Measurements from ENCODE around the gene KAT6B. TPM values are rescaled to one million over a fixed set of nuclear protein-coding genes. Genes with fewer than 3 reads are reported as not detected.

The KAT6B gene
- total and polyA plus RNA-seq, 2 of the 8 experiments (the other 6 are each of a cell fraction or from before 2014, with no cell fraction given): 7.3 to 30.8 TPM

DNA sequence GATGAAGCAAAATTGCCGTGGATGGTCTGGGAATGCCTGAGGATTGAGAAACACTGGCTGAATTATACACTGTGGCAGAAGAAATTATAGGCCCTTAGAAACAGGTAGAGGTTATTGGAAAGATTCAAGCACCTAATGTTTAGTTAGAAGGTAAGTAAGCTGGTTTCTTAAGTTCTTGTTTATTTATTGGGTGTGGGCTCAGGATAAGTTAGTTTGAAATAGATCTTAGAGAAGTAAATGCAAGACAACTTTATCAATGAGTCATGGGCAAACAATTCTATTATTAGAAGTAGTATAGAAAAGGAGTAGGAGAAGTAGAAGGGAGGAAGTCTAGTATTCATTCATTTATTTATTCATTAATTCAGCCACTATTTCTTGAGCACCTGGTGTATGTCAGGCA lies 96.5 kb downstream of the KAT6B start:
- Histone ChIP-seq H3K79me1 (ENCODE audit: low read depth, low read length) (peaks cover 3% of the 10 kb centered on the region; the same call in 1 of the 2 replicates), H3K4me1 (replicated peaks in 1 of 4; ENCODE audit: control insufficient read depth in 3 of 4, insufficient read depth in 4 of 4, low read length in 3 of 4) (peaks cover 0 to 12% (median 8%) of the 10 kb centered on the region in 4 experiments; a peak in 6 of 7 replicates), H4K8ac (ENCODE audit: extremely low read depth, insufficient read depth, low read length) (no peak overlapping the region), H4K91ac (replicated peaks; ENCODE audit: insufficient read length, low read length) (no peak overlapping the region), H3K23me2 (ENCODE audit: low read depth, low read length) (no peaks in the 10 kb centered on the region), H3K18ac (ENCODE audit: extremely low read depth, low read length) (no peak overlapping the region), H3K36me3 (ENCODE audit: control insufficient read depth in 2 of 4, insufficient read depth in 4 of 4, low read length in 3 of 4) (no peaks in the 10 kb centered on the region), H2BK12ac (ENCODE audit: low read depth, low read length) (no peak overlapping the region), H3K14ac (ENCODE audit: insufficient read length) (no peak overlapping the region), H3K23ac (ENCODE audit: insufficient read length) (no peak overlapping the region), H2BK120ac (replicated peaks; ENCODE audit: low read depth, low read length) (no peak overlapping the region), H2AFZ (ENCODE audit: low read length) (no peak overlapping the region), H3K56ac (replicated peaks; ENCODE audit: insufficient read length, low read depth, low read length) (no peak overlapping the region), H3K4ac (replicated peaks; ENCODE audit: insufficient read length, low read depth, low read length) (no peak overlapping the region), H3K27ac (ENCODE audit: low read depth, low read length) (no peak overlapping the region), H2BK15ac (ENCODE audit: low read length) (no peak overlapping the region), H3K27me3 (replicated peaks in 1 of 4; ENCODE audit: control insufficient read depth in 3 of 4, extremely low read depth in 1 of 4, insufficient read depth in 3 of 4, low read length in 3 of 4) (no peaks in the 10 kb centered on the region), H2BK5ac (ENCODE audit: low read depth, low read length) (no peak overlapping the region), H3K9me3 (ENCODE audit: insufficient read depth in 2 of 2, low read depth in 1 of 2, low read length in 1 of 2) (peaks cover 2 to 4% of the 10 kb centered on the region in 2 experiments; a peak in 2 of 4 replicates), H2BK20ac (ENCODE audit: low read length) (no peak overlapping the region), H3K4me2 (ENCODE audit: insufficient read depth in 1 of 2, low read depth in 2 of 2, low read length in 2 of 2) (no peak overlapping the region), H3K4me3 (ENCODE audit: extremely low read depth in 1 of 4, insufficient read depth in 2 of 4, low read depth in 3 of 4, low read length in 4 of 4) (no peak overlapping the region), H3K79me2 (ENCODE audit: control insufficient read depth in 1 of 2, insufficient read depth in 2 of 2, low read length in 2 of 2) (peaks cover 0 to 38% of the 10 kb centered on the region in 2 experiments; a peak in 3 of 4 replicates), H3K9ac (replicated peaks in 1 of 4; ENCODE audit: extremely low read depth in 1 of 4, low read depth in 3 of 4, low read length in 3 of 4) (no peak overlapping the region), H4K5ac (ENCODE audit: insufficient read length, low read depth, low read length) (no peak overlapping the region), H4K20me1 (replicated peaks in 1 of 2; ENCODE audit: control insufficient read depth in 1 of 2, insufficient read depth in 2 of 2, low read length in 2 of 2) (peaks cover 0 to 2% of the 10 kb centered on the region in 2 experiments), H2AK5ac (ENCODE audit: low read depth, low read length) (no peak overlapping the region)
- no peak for FAIRE-seq
- ChIA-PET POLR2A (ENCODE audit: partially characterized antibody) (no interaction called here), CTCF (ENCODE audit: partially characterized antibody) (interaction anchor here (0.7 kb wide), 1 partner anchor 63 kb away, joined by 3 read pairs; no protein-coding TSS in a partner anchor)
- WGBS, 2 experiments (ENCODE audit: extremely low coverage in 1 of 2, insufficient coverage in 1 of 2, insufficient read length in 1 of 2, insufficient replicate concordance in 2 of 2, low coverage in 1 of 2, low lambda C conversion rate in 2 of 2, missing lambda C conversion rate in 1 of 2): 93% methylated on average over 1 of the region's 1 CpG; no CpG with 5 or more reads in 1 of the 2 experiments
- DNase-seq (ENCODE audit: low read depth in 1 of 2, low spot score in 2 of 2): no peak
- no peak for TF ChIP-seq RAD21 (IDR thresholded peaks at IDR 0.05 in 1 of 2, conservative IDR thresholded peaks at IDR 0.05 in 1 of 2; ENCODE audit: low read depth in 2 of 2, low read length in 2 of 2)
- no peak for TF ChIP-seq SP1 (IDR thresholded peaks at IDR 0.05; ENCODE audit: low read depth, low read length)

Data from H1 (cell line).